GM12865 (cell line): Measurements from ENCODE around the gene ARHGEF38.
A peak's percentile ranks its signal among the peaks of the same experiment; 100 is the strongest.
"Not testable (repeated sequence)": the region's sequence is repeated elsewhere in the genome, so short reads cannot be mapped to it uniquely, and the experiment has no call there.

Source experiments
- DNase-seq: peaks from one replicate; pipeline ENCODE4 v3.0.0; 2010; ENCODE audit warnings: low read depth
- H3K4me3 ChIP-seq: 2 replicates; pipeline ENCODE4 v1.5.1; 2011; ENCODE audit warnings: mild to moderate bottlenecking, low read depth, low read length, control low read depth
- TF ChIP-seq, protein P1 (sequence below): IDR thresholded peaks from 2 replicates; pipeline ENCODE4 v1.5.1; 2011; ENCODE audit warnings: low read length, control low read depth, low read depth, inconsistent platforms; ENCODE audit not compliant: insufficient read depth; ENCODE audit errors: missing control alignments

Gene ARHGEF38

DNA sequence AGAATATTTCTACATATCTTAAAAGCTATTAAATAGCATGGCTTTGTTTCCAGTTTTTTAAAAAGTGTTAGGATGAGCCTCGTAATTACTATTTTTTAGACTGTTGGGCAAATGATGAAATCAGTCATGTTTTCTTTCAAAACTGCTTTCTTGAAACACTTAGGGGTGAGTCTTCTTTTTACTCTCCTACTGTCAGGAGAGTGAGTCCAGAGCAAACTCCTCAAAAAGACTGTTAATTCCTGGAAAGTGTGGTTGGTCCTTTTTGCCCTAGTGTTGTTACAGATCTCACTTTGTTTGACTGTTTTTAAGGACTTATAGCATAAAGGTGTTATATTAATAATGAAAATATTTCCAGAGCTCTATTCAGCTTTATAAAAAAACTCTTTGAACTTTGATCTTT, 162.5 kb downstream of the ARHGEF38 start:
- TF ChIP-seq, protein P1, sequence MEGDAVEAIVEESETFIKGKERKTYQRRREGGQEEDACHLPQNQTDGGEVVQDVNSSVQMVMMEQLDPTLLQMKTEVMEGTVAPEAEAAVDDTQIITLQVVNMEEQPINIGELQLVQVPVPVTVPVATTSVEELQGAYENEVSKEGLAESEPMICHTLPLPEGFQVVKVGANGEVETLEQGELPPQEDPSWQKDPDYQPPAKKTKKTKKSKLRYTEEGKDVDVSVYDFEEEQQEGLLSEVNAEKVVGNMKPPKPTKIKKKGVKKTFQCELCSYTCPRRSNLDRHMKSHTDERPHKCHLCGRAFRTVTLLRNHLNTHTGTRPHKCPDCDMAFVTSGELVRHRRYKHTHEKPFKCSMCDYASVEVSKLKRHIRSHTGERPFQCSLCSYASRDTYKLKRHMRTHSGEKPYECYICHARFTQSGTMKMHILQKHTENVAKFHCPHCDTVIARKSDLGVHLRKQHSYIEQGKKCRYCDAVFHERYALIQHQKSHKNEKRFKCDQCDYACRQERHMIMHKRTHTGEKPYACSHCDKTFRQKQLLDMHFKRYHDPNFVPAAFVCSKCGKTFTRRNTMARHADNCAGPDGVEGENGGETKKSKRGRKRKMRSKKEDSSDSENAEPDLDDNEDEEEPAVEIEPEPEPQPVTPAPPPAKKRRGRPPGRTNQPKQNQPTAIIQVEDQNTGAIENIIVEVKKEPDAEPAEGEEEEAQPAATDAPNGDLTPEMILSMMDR = no peak
- H3K4me3 ChIP-seq = peak overlapping the region; percentile 19; the same call in 1 of the 2 replicates
- no peak for DNase-seq

DNA sequence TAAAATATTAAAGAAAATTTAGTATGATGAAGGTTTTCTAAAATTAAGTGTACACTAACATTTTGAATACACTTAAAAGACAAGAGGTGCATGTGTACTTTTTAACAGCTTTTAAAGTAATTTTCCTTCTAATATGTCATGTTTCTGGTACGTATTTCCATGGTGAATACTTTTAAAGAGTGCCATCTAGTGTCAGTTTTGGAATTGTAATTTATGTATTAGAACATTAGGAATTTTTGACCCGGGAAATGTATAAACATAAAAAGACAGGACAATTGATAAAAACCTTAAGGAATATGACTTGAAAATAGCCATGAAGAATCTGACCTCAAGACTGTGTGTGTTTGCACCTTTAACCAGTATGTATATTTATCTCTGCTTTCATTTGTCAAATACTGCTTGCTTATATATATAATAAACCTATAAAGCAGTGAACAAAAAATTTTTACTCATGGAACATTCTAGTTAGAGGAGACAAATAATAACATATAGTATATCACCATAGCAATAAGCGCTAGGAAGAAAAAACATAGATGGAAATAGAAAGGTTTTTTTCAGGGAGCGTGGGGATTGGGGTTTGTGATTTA, 163.4 kb downstream of the ARHGEF38 start:
- no peak overlapping the region for H3K4me3 ChIP-seq
- DNase-seq = peak; percentile 21
- TF ChIP-seq, protein P1 = peak; percentile 11

DNA sequence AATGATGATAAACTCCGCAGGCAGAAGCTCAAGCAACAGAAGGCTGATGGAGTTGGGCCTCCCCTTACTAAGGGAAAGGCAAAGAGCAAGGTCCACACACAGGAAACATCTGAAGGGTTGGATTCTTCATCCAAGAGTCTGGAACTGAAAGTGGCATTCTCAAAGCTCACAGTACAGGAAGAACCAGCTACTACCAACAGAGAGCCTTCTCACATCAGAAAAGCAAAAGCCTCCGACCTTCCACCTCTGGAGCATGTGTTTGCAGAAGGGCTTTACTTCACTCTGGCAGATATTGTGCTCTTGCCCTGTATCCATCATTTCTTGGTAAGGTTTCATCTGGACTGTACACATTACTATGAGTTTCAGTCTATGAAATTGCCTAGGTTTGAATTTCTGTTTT, 166.8 kb downstream of the ARHGEF38 start:
- TF ChIP-seq, protein P1 = no peak
- no peak overlapping the region for H3K4me3 ChIP-seq
- DNase-seq = no peak

DNA sequence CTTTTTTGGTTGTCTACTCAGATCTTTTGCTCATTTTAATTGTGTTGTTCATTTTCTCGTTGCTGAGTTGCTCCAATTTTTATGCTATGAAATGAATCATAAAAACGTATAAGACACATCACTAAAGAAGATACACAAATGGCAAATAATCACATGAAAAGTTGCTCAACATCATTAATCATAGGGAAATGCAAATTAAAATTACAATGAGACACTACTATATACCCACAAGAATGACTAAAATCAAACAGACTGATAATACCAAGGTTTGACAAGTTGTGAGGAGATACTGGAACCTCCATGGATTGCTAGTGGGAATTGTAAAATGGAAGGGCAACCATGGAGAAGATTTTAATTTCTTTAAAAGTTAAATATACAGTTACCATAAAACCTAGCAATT, 173.2 kb downstream of the ARHGEF38 start:
- DNase-seq = no peak
- TF ChIP-seq, protein P1 = no peak

GRCh38 chr4:105729895-105730294, 177.5 kb downstream of the ARHGEF38 start:
- not testable (repeated sequence) for H3K4me3 ChIP-seq, DNase-seq

More for the DNA sequence above, 173.2 kb downstream of the ARHGEF38 start:
- H3K4me3 ChIP-seq = no peak overlapping the region
